HCT116 (cell line): ENCODE data around the gene TMEM9.

ENCODE experiments used
- CEBPB ChIP-seq: IDR thresholded peaks from 2 replicates; pipeline ENCODE4 v1.6.1; 2012; ENCODE audit warnings: low read depth
- EZH2 ChIP-seq: fragments of 200-600 bp; sonication (generic); IDR thresholded peaks from 2 replicates; pipeline ENCODE4 v1.6.1; 2017; ENCODE audit warnings: antibody characterized with exemption, mixed run types
- EZH2phosphoT487 ChIP-seq: fragments of 200-600 bp; IDR thresholded peaks from 2 replicates; pipeline ENCODE4 v1.6.1; 2018; ENCODE audit warnings: antibody characterized with exemption, borderline replicate concordance
- FOSL1 ChIP-seq: IDR thresholded peaks from 2 replicates; pipeline ENCODE4 v1.6.1; 2012; ENCODE audit warnings: low read depth
- JUND ChIP-seq: IDR thresholded peaks from 2 replicates; pipeline ENCODE4 v1.6.1; 2012
- POLR2A ChIP-seq: IDR thresholded peaks from 2 replicates; pipeline ENCODE4 v1.7.0; 2011; ENCODE audit warnings: borderline replicate concordance; ENCODE audit not compliant: insufficient read depth, insufficient read length; ENCODE audit errors: extremely low read depth
- POLR2AphosphoS5 ChIP-seq: IDR thresholded peaks from 2 replicates; pipeline ENCODE4 v1.6.1; 2011; ENCODE audit warnings: mild to moderate bottlenecking, low read depth, low read length, moderate library complexity
- SP1 ChIP-seq: IDR thresholded peaks from 2 replicates; pipeline ENCODE4 v1.6.1; 2012; ENCODE audit warnings: low read depth
- TCF7L2 ChIP-seq: IDR thresholded peaks from 2 replicates; pipeline ENCODE4 v1.7.0; 2011; ENCODE audit warnings: borderline replicate concordance, inconsistent platforms; ENCODE audit not compliant: insufficient read depth, insufficient read length; ENCODE audit errors: extremely low read depth
- YY1 ChIP-seq: IDR thresholded peaks from 2 replicates; pipeline ENCODE4 v1.6.1; 2011; ENCODE audit warnings: low read length, low read depth, moderate library complexity, mild to moderate bottlenecking; ENCODE audit not compliant: insufficient replicate concordance; ENCODE audit errors: extremely low read depth
- ZFX ChIP-seq: fragments of 450-650 bp; IDR thresholded peaks from 2 replicates; pipeline ENCODE4 v1.6.1; 2017
- TF ChIP-seq, protein P1 (sequence below), 3 experiments: fragments of 200-600 bp in 1 of 3; sonication (generic) in 1 of 3; IDR thresholded peaks in 2 of 3; conservative IDR thresholded peaks in 1 of 3; 2 replicates each; pipeline ENCODE4 v1.5.1; 2012 to 2017; ENCODE audit warnings: low read depth in 2 of 3, low read length in 2 of 3, antibody characterized with exemption in 1 of 3, borderline replicate concordance in 1 of 3, control low read depth in 1 of 3, mild to moderate bottlenecking in 1 of 3, mixed read lengths in 1 of 3, mixed run types in 1 of 3, moderate library complexity in 1 of 3; ENCODE audit not compliant: insufficient read depth in 1 of 3
- TF ChIP-seq, protein P2 (sequence below): IDR thresholded peaks from 2 replicates; pipeline ENCODE4 v1.6.1; 2012; ENCODE audit warnings: low read depth
- TF ChIP-seq, protein P3 (sequence below): IDR thresholded peaks from 2 replicates; pipeline ENCODE4 v1.6.1; 2012

DNA sequence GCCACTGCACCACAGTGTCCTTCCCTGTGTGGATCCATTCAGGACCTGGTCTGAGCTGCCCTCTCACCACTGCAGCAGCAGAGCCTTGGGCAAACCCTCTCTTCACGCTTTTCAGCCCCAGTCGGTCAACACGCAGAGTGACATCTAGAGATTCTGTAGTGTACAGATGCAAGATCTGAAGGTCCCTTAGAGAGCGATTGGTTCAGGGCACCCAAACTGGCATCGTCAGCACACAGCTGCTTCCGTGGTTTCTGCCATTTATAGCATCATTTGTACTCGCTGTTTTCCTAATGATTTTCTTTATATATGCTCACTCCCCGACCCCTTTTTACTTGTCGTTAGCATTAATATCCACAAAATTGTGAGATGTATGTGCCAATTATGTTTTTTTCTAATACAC lies 25.8 kb downstream of the TMEM9 start:
- TF ChIP-seq, protein P1, sequence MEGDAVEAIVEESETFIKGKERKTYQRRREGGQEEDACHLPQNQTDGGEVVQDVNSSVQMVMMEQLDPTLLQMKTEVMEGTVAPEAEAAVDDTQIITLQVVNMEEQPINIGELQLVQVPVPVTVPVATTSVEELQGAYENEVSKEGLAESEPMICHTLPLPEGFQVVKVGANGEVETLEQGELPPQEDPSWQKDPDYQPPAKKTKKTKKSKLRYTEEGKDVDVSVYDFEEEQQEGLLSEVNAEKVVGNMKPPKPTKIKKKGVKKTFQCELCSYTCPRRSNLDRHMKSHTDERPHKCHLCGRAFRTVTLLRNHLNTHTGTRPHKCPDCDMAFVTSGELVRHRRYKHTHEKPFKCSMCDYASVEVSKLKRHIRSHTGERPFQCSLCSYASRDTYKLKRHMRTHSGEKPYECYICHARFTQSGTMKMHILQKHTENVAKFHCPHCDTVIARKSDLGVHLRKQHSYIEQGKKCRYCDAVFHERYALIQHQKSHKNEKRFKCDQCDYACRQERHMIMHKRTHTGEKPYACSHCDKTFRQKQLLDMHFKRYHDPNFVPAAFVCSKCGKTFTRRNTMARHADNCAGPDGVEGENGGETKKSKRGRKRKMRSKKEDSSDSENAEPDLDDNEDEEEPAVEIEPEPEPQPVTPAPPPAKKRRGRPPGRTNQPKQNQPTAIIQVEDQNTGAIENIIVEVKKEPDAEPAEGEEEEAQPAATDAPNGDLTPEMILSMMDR (IDR thresholded peaks at IDR 0.05 in 2 of 3, conservative IDR thresholded peaks at IDR 0.05 in 1 of 3; ENCODE audit: borderline replicate concordance in 1 of 3, insufficient read depth in 1 of 3, low read depth in 2 of 3, low read length in 2 of 3), result no peak
- TF ChIP-seq ZFX, result no peak
- TF ChIP-seq POLR2A, result no peak
- no peak for TF ChIP-seq CEBPB
- no peak for TF ChIP-seq FOSL1
- TF ChIP-seq, protein P2, sequence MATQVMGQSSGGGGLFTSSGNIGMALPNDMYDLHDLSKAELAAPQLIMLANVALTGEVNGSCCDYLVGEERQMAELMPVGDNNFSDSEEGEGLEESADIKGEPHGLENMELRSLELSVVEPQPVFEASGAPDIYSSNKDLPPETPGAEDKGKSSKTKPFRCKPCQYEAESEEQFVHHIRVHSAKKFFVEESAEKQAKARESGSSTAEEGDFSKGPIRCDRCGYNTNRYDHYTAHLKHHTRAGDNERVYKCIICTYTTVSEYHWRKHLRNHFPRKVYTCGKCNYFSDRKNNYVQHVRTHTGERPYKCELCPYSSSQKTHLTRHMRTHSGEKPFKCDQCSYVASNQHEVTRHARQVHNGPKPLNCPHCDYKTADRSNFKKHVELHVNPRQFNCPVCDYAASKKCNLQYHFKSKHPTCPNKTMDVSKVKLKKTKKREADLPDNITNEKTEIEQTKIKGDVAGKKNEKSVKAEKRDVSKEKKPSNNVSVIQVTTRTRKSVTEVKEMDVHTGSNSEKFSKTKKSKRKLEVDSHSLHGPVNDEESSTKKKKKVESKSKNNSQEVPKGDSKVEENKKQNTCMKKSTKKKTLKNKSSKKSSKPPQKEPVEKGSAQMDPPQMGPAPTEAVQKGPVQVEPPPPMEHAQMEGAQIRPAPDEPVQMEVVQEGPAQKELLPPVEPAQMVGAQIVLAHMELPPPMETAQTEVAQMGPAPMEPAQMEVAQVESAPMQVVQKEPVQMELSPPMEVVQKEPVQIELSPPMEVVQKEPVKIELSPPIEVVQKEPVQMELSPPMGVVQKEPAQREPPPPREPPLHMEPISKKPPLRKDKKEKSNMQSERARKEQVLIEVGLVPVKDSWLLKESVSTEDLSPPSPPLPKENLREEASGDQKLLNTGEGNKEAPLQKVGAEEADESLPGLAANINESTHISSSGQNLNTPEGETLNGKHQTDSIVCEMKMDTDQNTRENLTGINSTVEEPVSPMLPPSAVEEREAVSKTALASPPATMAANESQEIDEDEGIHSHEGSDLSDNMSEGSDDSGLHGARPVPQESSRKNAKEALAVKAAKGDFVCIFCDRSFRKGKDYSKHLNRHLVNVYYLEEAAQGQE, result no peak
- no peak for TF ChIP-seq TCF7L2
- no peak for TF ChIP-seq SP1
- no peak for TF ChIP-seq POLR2AphosphoS5
- TF ChIP-seq JUND, result no peak
- no peak for TF ChIP-seq YY1
- TF ChIP-seq, protein P3, sequence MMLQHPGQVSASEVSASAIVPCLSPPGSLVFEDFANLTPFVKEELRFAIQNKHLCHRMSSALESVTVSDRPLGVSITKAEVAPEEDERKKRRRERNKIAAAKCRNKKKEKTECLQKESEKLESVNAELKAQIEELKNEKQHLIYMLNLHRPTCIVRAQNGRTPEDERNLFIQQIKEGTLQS, result no peak
- TF ChIP-seq EZH2, result no peak
- no peak for TF ChIP-seq EZH2phosphoT487
